ENCODE results near the gene GLG1. TPM values are rescaled to one million over a fixed set of nuclear protein-coding genes. Genes with fewer than 3 reads are reported as not detected.

Gene GLG1
- polyA plus RNA-seq, 10 donors = 100 to 135 (median 113) TPM

- peak; percentile 19 to 45 (median 21) for DNase-seq
Measured at GRCh38 chr16:74480150-74481029, 126.5 kb downstream of the GLG1 start.

GRCh38 chr16:74477226-74477625 lies 129.7 kb downstream of the GLG1 start:
- no peak for DNase-seq

- no peak for DNase-seq
Measured at GRCh38 chr16:74474416-74474815, 132.5 kb downstream of the GLG1 start.

- DNase-seq = no peak
Measured at GRCh38 chr16:74472540-74472939, 134.4 kb downstream of the GLG1 start.

- no peak for DNase-seq
Measured at GRCh38 chr16:74472010-74472409, 134.9 kb downstream of the GLG1 start.

- no peak for DNase-seq
Measured at GRCh38 chr16:74469946-74470478, 136.9 kb downstream of the GLG1 start.

- no peak for DNase-seq
Measured at GRCh38 chr16:74468807-74469525, 137.9 kb downstream of the GLG1 start.

- DNase-seq = no peak
Measured at GRCh38 chr16:74466872-74467271, 140.0 kb downstream of the GLG1 start.

GRCh38 chr16:74465851-74466685 lies 140.8 kb downstream of the GLG1 start:
- DNase-seq = no peak

GRCh38 chr16:74465281-74465680 lies 141.6 kb downstream of the GLG1 start:
- no peak for DNase-seq

- DNase-seq = no peak
Measured at GRCh38 chr16:74463888-74464287, 143.0 kb downstream of the GLG1 start.

GRCh38 chr16:74462361-74462760 lies 144.6 kb downstream of the GLG1 start:
- no peak for DNase-seq

- DNase-seq = no peak
Measured at GRCh38 chr16:74461826-74462225, 145.1 kb downstream of the GLG1 start.

- DNase-seq = no peak
Measured at GRCh38 chr16:74460542-74460941, 146.4 kb downstream of the GLG1 start.

- no peak for DNase-seq
Measured at GRCh38 chr16:74456290-74456625, 150.7 kb downstream of the GLG1 start.

- DNase-seq = no peak
Measured at GRCh38 chr16:74455619-74456289, 151.2 kb downstream of the GLG1 start.

- no peak for DNase-seq
Measured at GRCh38 chr16:74455213-74455612, 151.7 kb downstream of the GLG1 start.

- no peak for DNase-seq
Measured at GRCh38 chr16:74451951-74452758, 154.8 kb downstream of the GLG1 start.

GRCh38 chr16:74450967-74451760 lies 155.8 kb downstream of the GLG1 start:
- DNase-seq = no peak

GRCh38 chr16:74450236-74450635 lies 156.7 kb downstream of the GLG1 start:
- DNase-seq = no peak

Data from muscle of back (tissue), 11 donors.